K562 (cell line): Measurements from ENCODE around the gene SERPINE1. TPM values are rescaled to one million over a fixed set of nuclear protein-coding genes. Genes with fewer than 3 reads are reported as not detected.

Experiments
- ATAC-seq: fragments of 200-7000 bp; cut with Tn5 transposase; 3 replicates; pipeline ENCODE4 v1.9.1; 2020; ENCODE audit warnings: moderate library complexity
- BruUV-seq: library from RNA; stranded (reverse); fragments of 400-500 nt; replicated peaks from 2 replicates; lab custom pipeline; 2021; lab: Mats Ljungman, UMichigan
- CTCF ChIA-PET: fragments of 300-600 bp; formaldehyde crosslinking; extraction: SDS; loops from one replicate; lab custom pipeline; 2021; ENCODE audit warnings: low intra/inter-chr PET ratio; lab: Yijun Ruan, JAX
- POLR2A ChIA-PET: fragments of 300-600, 350-650 bp; sonication (Branson Sonifier 250); formaldehyde crosslinking; extraction: SDS; loops from one replicate; lab custom pipeline; 2021; ENCODE audit warnings: antibody characterized with exemption, inconsistent platforms; lab: Yijun Ruan, JAX
- DNase-seq, 4 experiments: peaks; one replicate each; pipeline versions ENCODE4 v3.0.0 to v3.0.0-alpha.2; 2011 to 2018; ENCODE audit warnings: low spot score in 3 of 4, mixed read lengths in 3 of 4; ENCODE audit errors: extremely low read depth in 1 of 4
- FAIRE-seq: peaks from 2 replicates; lab custom pipeline; 2011; peaks lifted over from hg19 to GRCh38; lab: Jason Lieb, UNC
- H2AFZ ChIP-seq: 2 replicates; pipeline ENCODE4 v1.6.0; 2011; ENCODE audit warnings: low read depth, low read length, control low read depth, inconsistent platforms
- H3K27ac ChIP-seq: fragments of 200-600 bp; 3 replicates; pipeline ENCODE4 v1.8.0; 2011; ENCODE audit warnings: low read depth, mild to moderate bottlenecking, control low read depth, inconsistent platforms, low read length, moderate library complexity, mixed read lengths; ENCODE audit errors: extremely low read depth
- H3K27me3 ChIP-seq, 2 experiments: fragments of 300-600 bp in 1 of 2; 2 replicates in 1 of 2; 3 replicates in 1 of 2; pipeline versions ENCODE4 v1.6.0 to v1.8.0; 2011; ENCODE audit warnings: inconsistent platforms in 2 of 2, low read length in 2 of 2, mild to moderate bottlenecking in 1 of 2, mixed read lengths in 1 of 2, moderate library complexity in 1 of 2; ENCODE audit not compliant: control insufficient read depth in 2 of 2, insufficient read depth in 2 of 2
- H3K36me3 ChIP-seq: fragments of 300-600 bp; 3 replicates; pipeline ENCODE4 v1.8.0; 2011; ENCODE audit warnings: mild to moderate bottlenecking, low read length, inconsistent platforms; ENCODE audit not compliant: control insufficient read depth, insufficient read depth
- H3K4me1 ChIP-seq, 2 experiments: fragments of 200-600 bp in 1 of 2; replicated peaks in 1 of 2; 2 replicates in 1 of 2; 3 replicates in 1 of 2; pipeline versions ENCODE4 v1.5.1 to v1.8.0; 2011; ENCODE audit warnings: inconsistent platforms in 2 of 2, low read length in 2 of 2, mild to moderate bottlenecking in 1 of 2, mixed read lengths in 1 of 2, moderate library complexity in 1 of 2; ENCODE audit not compliant: control insufficient read depth in 2 of 2, insufficient read depth in 2 of 2
- H3K4me2 ChIP-seq: 2 replicates; pipeline ENCODE4 v1.6.1; 2011; ENCODE audit warnings: low read length, control low read depth, inconsistent platforms, mixed read lengths; ENCODE audit not compliant: insufficient read depth
- H3K4me3 ChIP-seq: fragments of 200-600 bp; sonication (generic), shearing (Covaris generic); 2 replicates; pipeline ENCODE4 v1.5.1; 2016; ENCODE audit warnings: control low read depth, inconsistent platforms
- H3K79me2 ChIP-seq: fragments of 200-600 bp; 3 replicates; pipeline ENCODE4 v1.8.0; 2011; ENCODE audit warnings: low read length, inconsistent platforms; ENCODE audit not compliant: control insufficient read depth, insufficient read depth
- H3K9ac ChIP-seq, 2 experiments: 2 replicates each; pipeline versions ENCODE4 v1.6.0 to v1.6.1; 2011; ENCODE audit warnings: low read depth in 2 of 2, low read length in 2 of 2, control low read depth in 1 of 2, inconsistent platforms in 1 of 2, mild to moderate bottlenecking in 1 of 2, mixed read lengths in 1 of 2; ENCODE audit not compliant: insufficient read depth in 1 of 2
- H3K9me1 ChIP-seq: one replicate; pipeline ENCODE4 v1.6.0; 2011; ENCODE audit warnings: inconsistent platforms, mild to moderate bottlenecking, low read length, moderate library complexity; ENCODE audit not compliant: control insufficient read depth, insufficient read depth
- H3K9me3 ChIP-seq: replicated peaks from 2 replicates; pipeline ENCODE4 v1.5.1; 2011; ENCODE audit warnings: low read depth, low read length, inconsistent platforms; ENCODE audit not compliant: control insufficient read depth, insufficient read depth
- H4K20me1 ChIP-seq: replicated peaks from 2 replicates; pipeline ENCODE4 v1.6.1; 2011; ENCODE audit warnings: low read length, inconsistent platforms, mixed read lengths; ENCODE audit not compliant: control insufficient read depth, insufficient read depth
- CREB1 ChIP-seq, 2 experiments: sonication (generic) in 1 of 2; formaldehyde crosslinking in 1 of 2; IDR thresholded peaks; 2 replicates each; pipeline versions ENCODE4 v1.6.1 to v1.8.0; 2012 to 2022; ENCODE audit warnings: inconsistent platforms in 1 of 2, mild to moderate bottlenecking in 1 of 2, missing genetic modification reagents in 1 of 2, moderate library complexity in 1 of 2
- FOSL1 ChIP-seq: fragments of 200-800 bp; sonication (Bioruptor generic); conservative IDR thresholded peaks from 2 replicates; pipeline ENCODE4 v1.6.1; 2016; ENCODE audit warnings: missing genetic modification characterization, missing compliant biosample characterization
- WGBS: fragments of 100-300 bp; shearing (Covaris generic); methylation state at CpG from one replicate; pipeline ENCODE4 v1.1.6; 2016; ENCODE audit warnings: low coverage, mixed read lengths; ENCODE audit not compliant: insufficient coverage; ENCODE audit errors: missing lambda C conversion rate; 5-methylcytosine and 5-hydroxymethylcytosine counted together
- in situ Hi-C: fragments of 300-500 bp; cut with MboI; formaldehyde crosslinking; loops from 4 replicates; pipeline ENCODE4 v1.15.0; 2018; ENCODE audit warnings: inconsistent platforms, mixed read lengths
- intact Hi-C: fragments of 100-400 bp; cut with micrococcal nuclease; formaldehyde crosslinking; loops from 2 replicates; pipeline ENCODE4 v1.14.2; 2022
- polyA plus RNA-seq, 8 experiments: library from polyadenylated mRNA; depleted of rRNA in 4 of 8; stranded (reverse) in 5 of 8; unstranded in 3 of 8; fragments of >200 nt; fragmentation: Nextera tagmentation in 2 of 8; fragmentation: Illumina TruSeq in 1 of 8; extraction: Ambion mirVana in 2 of 8; extraction: Trizol in 1 of 8; gene quantifications; 2 replicates each; pipeline versions ENCODE4 v1.2.1 to v1.2.3, GENCODE V29; 2011 to 2014; ENCODE audit warnings: inconsistent platforms in 1 of 8, missing spikeins in 1 of 8
- total RNA-seq, 7 experiments: library from RNA; depleted of rRNA in 6 of 7; stranded (reverse); fragments of >200 nt in 6 of 7; fragmentation: Illumina TruSeq in 2 of 7; extraction: Trizol in 2 of 7; gene quantifications; 2 replicates each; pipeline versions ENCODE4 v1.2.1 to v1.2.3, GENCODE V29; 2011 to 2021; ENCODE audit warnings: low replicate concordance in 1 of 7
- TF ChIP-seq, protein P1 (sequence below): IDR thresholded peaks from 2 replicates; pipeline ENCODE4 v1.6.1; 2016; ENCODE audit warnings: missing genetic modification characterization, missing compliant biosample characterization
- TF ChIP-seq, protein P2 (sequence below): IDR thresholded peaks from 2 replicates; pipeline ENCODE4 v1.6.1; 2014; ENCODE audit warnings: antibody characterized with exemption

Gene SERPINE1
- total and polyA plus RNA-seq, 9 of the 15 experiments (the other 6 are each of a cell fraction or from before 2014, with no cell fraction given): 0.22 to 4.8 (median 0.91) TPM

DNA sequence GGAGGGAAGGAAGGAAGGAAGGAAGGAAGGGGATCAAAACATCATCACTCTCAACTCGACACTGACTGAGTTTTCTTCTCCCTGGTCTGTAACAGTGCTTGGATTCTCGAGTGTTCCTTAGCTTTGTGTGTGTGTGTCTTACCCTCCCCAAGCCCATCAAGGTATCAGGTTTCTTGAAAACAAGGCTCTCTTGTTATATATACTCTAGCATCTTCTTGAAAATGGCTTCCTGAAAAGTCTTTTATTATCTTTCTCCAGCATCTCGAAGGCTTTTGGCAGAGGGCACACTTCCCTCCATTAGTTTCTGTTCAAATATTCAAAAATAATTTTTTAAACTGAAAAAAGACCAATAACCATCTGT, 13.4 kb downstream of the SERPINE1 start:
- Histone ChIP-seq H3K9ac (no peak overlapping the region), H3K4me1 (peaks cover 19 to 28% of the 10 kb centered on the region in 2 experiments), H3K36me3 (no peaks in the 10 kb centered on the region), H4K20me1 (no peaks in the 10 kb centered on the region), H2AFZ (peak overlapping the region; percentile 70), H3K27me3 (no peaks in the 10 kb centered on the region), H3K9me1 (no peaks in the 10 kb centered on the region), H3K9me3 (no peaks in the 10 kb centered on the region), H3K79me2 (no peaks in the 10 kb centered on the region), H3K4me3 (no peak overlapping the region), H3K4me2 (no peak overlapping the region), H3K27ac (peak overlapping the region; percentile 48; the same call in 1 of the 3 replicates)
- ChIA-PET POLR2A (interaction anchor here (1.2 kb wide), 1 partner anchor 139 kb away, joined by 3 read pairs; no protein-coding TSS in a partner anchor), CTCF (no interaction called here)
- 22% methylated on average over 3 of the region's 3 CpGs for WGBS
- peak; percentile 6 for FAIRE-seq
- peak in 1 of 4 experiments; percentile 5 for DNase-seq
- no peak for ATAC-seq
- TF ChIP-seq, protein P1, sequence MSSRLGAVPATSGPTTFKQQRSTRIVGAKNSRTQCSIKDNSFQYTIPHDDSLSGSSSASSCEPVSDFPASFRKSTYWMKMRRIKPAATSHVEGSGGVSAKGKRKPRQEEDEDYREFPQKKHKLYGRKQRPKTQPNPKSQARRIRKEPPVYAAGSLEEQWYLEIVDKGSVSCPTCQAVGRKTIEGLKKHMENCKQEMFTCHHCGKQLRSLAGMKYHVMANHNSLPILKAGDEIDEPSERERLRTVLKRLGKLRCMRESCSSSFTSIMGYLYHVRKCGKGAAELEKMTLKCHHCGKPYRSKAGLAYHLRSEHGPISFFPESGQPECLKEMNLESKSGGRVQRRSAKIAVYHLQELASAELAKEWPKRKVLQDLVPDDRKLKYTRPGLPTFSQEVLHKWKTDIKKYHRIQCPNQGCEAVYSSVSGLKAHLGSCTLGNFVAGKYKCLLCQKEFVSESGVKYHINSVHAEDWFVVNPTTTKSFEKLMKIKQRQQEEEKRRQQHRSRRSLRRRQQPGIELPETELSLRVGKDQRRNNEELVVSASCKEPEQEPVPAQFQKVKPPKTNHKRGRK: peak; percentile 93
- TF ChIP-seq, protein P2, sequence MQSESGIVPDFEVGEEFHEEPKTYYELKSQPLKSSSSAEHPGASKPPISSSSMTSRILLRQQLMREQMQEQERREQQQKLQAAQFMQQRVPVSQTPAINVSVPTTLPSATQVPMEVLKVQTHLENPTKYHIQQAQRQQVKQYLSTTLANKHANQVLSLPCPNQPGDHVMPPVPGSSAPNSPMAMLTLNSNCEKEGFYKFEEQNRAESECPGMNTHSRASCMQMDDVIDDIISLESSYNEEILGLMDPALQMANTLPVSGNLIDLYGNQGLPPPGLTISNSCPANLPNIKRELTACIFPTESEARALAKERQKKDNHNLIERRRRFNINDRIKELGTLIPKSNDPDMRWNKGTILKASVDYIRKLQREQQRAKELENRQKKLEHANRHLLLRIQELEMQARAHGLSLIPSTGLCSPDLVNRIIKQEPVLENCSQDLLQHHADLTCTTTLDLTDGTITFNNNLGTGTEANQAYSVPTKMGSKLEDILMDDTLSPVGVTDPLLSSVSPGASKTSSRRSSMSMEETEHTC: no peak
- TF ChIP-seq CREB1 (IDR thresholded peaks at IDR 0.05) (no peak), CREB1 (CRISPR knock-in tag; IDR thresholded peaks at IDR 0.05) (no peak), FOSL1 (tag) (0 out of 2 replicates have a peak, but pooled peaks have one; percentile 23)
- intact Hi-C loops (no loop called here), in situ Hi-C loops (no loop called here)
- BruUV-seq: no TSS peak
